SU-DHL-6 (cell line): Measurements from ENCODE around the gene KRT77.

Experiments used
- H2AFZ ChIP-seq: fragments of 200-600 bp; sonication (generic); 2 replicates; pipeline ENCODE4 v1.6.1; 2014; ENCODE audit warnings: low read depth, mild to moderate bottlenecking, moderate library complexity, mixed read lengths, antibody characterized with exemption, low read length; ENCODE audit not compliant: severe bottlenecking
- H3F3A ChIP-seq: fragments of 200-600 bp; shearing (Covaris generic); 2 replicates; pipeline ENCODE4 v1.6.0; 2016; ENCODE audit warnings: antibody characterized with exemption, mild to moderate bottlenecking; ENCODE audit not compliant: insufficient read depth
- H3K27ac ChIP-seq: fragments of 200-600 bp; sonication (generic); 2 replicates; pipeline ENCODE4 v1.5.1; 2016; ENCODE audit warnings: low read depth, mild to moderate bottlenecking, low read length, moderate library complexity, mixed read lengths
- H3K27me3 ChIP-seq: fragments of 200-600 bp; sonication (generic), shearing (Covaris generic); 2 replicates; pipeline ENCODE4 v1.6.0; 2014; ENCODE audit warnings: mild to moderate bottlenecking, low read length
- H3K36me3 ChIP-seq: fragments of 200-600 bp; sonication (generic); 2 replicates; pipeline ENCODE4 v1.6.1; 2014; ENCODE audit warnings: mild to moderate bottlenecking, low read length, mixed read lengths
- H3K4me2 ChIP-seq: fragments of 300-600, 200-600 bp; shearing (Covaris generic), sonication (generic); 2 replicates; pipeline ENCODE4 v1.6.0; 2014; ENCODE audit warnings: low read length, low read depth, mild to moderate bottlenecking; ENCODE audit not compliant: poor library complexity, severe bottlenecking
- H3K4me3 ChIP-seq: fragments of 200-600 bp; sonication (generic); 2 replicates; pipeline ENCODE4 v1.5.1; 2014; ENCODE audit warnings: antibody characterized with exemption, low read length, mild to moderate bottlenecking, mixed read lengths; ENCODE audit not compliant: insufficient read depth, poor library complexity, severe bottlenecking
- H3K79me2 ChIP-seq: fragments of 200-600 bp; sonication (generic); 2 replicates; pipeline ENCODE4 v1.6.1; 2014; ENCODE audit warnings: mild to moderate bottlenecking, low read length, moderate library complexity; ENCODE audit not compliant: insufficient read depth
- H3K9ac ChIP-seq: fragments of 200-600 bp; sonication (generic); 2 replicates; pipeline ENCODE4 v1.7.0; 2014; ENCODE audit warnings: mild to moderate bottlenecking, low read length
- H3K9me2 ChIP-seq: fragments of 200-600 bp; sonication (generic); replicated peaks from 2 replicates; pipeline ENCODE4 v1.6.1; 2014; ENCODE audit warnings: low read length; ENCODE audit not compliant: insufficient read depth
- H3K9me3 ChIP-seq: fragments of 200-600 bp; sonication (generic); 2 replicates; pipeline ENCODE4 v1.6.1; 2014; ENCODE audit warnings: low read length, mixed read lengths; ENCODE audit not compliant: insufficient read depth
- H4K20me1 ChIP-seq: fragments of 200-600 bp; sonication (generic); 2 replicates; pipeline ENCODE4 v1.6.1; 2014; ENCODE audit warnings: low read depth, mild to moderate bottlenecking, antibody characterized with exemption, low read length, moderate library complexity, mixed read lengths
- EZH2phosphoT487 ChIP-seq: fragments of 200-600 bp; sonication (generic), shearing (Covaris generic); conservative IDR thresholded peaks from 2 replicates; pipeline ENCODE4 v1.6.1; 2018; ENCODE audit warnings: mild to moderate bottlenecking, antibody characterized with exemption, low read length, moderate library complexity, mixed read lengths
- TF ChIP-seq, protein P1 (sequence below): fragments of 200-600 bp; sonication (generic); IDR thresholded peaks from one replicate; pipeline ENCODE4 v1.5.1; 2017; ENCODE audit warnings: antibody characterized with exemption, mild to moderate bottlenecking, low read length, moderate library complexity; ENCODE audit not compliant: insufficient read depth, poor library complexity, severe bottlenecking

Gene KRT77

DNA sequence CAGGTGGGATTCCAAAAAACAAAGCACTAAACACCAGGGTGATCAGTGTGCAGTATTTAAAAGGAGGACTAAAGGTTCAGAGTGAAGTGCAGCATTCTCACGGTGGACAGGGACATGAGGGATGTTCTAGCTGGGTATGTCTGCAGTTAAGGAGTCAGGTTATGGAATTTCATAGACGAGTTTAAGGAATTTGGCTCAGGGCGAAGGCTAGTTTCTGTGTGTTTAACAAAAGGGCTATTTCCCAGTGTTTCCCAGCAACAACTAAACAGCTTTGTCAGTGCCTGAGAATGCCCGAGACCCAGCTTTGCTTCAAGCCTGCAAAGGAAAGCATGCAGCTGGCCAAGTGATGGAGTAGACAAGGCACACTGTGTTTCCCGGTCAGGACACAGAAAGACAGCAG is 30.1 kb downstream of the KRT77 start:
- H4K20me1 ChIP-seq: no peaks in the 10 kb centered on the region
- no peaks in the 10 kb centered on the region for H3K36me3 ChIP-seq
- no peak overlapping the region for H3K27ac ChIP-seq
- no peak overlapping the region for H3K4me3 ChIP-seq
- H3K9me3 ChIP-seq: no peaks in the 10 kb centered on the region
- TF ChIP-seq, protein P1, sequence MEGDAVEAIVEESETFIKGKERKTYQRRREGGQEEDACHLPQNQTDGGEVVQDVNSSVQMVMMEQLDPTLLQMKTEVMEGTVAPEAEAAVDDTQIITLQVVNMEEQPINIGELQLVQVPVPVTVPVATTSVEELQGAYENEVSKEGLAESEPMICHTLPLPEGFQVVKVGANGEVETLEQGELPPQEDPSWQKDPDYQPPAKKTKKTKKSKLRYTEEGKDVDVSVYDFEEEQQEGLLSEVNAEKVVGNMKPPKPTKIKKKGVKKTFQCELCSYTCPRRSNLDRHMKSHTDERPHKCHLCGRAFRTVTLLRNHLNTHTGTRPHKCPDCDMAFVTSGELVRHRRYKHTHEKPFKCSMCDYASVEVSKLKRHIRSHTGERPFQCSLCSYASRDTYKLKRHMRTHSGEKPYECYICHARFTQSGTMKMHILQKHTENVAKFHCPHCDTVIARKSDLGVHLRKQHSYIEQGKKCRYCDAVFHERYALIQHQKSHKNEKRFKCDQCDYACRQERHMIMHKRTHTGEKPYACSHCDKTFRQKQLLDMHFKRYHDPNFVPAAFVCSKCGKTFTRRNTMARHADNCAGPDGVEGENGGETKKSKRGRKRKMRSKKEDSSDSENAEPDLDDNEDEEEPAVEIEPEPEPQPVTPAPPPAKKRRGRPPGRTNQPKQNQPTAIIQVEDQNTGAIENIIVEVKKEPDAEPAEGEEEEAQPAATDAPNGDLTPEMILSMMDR: no peak
- H3K27me3 ChIP-seq: no peaks in the 10 kb centered on the region
- no peak overlapping the region for H3K9ac ChIP-seq
- no peaks in the 10 kb centered on the region for H3F3A ChIP-seq
- H2AFZ ChIP-seq: no peak overlapping the region
- H3K9me2 ChIP-seq: no peaks in the 10 kb centered on the region
- H3K4me2 ChIP-seq: no peak overlapping the region
- no peaks in the 10 kb centered on the region for H3K79me2 ChIP-seq

DNA sequence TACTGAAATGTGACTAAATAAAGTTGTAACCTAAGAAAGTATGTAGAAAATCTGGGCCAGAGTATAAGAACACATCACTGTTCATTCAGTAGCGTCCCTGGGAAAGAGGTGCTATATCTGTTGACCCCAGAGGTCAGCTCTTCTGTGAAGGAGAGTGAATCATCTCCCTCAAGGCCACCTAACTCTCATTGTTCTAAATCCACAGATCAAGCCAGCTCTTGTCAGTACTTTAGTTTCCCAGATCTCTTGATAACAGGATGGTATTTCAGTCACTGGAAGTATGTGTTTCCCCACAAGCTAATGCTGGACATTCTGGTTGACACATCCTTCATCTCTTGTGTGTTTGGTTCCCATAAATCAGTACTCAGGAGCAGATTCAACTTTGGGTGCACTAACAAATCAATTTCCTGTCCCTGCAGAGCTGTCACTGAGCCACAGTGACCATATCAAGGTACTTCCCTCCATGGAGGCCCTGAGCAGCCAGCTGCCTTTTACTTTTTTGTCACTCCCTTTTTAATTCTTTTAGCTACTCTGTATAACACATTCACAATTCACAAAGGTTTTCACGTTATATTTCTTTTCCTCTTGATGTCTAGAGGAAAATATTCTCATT is 30.9 kb downstream of the KRT77 start:
- no peak overlapping the region for H3K9ac ChIP-seq
- no peaks in the 10 kb centered on the region for H3K9me3 ChIP-seq
- H3K27me3 ChIP-seq: no peaks in the 10 kb centered on the region
- no peaks in the 10 kb centered on the region for H3K79me2 ChIP-seq
- no peaks in the 10 kb centered on the region for H4K20me1 ChIP-seq
- H3K36me3 ChIP-seq: no peaks in the 10 kb centered on the region
- TF ChIP-seq, protein P1: no peak
- TF ChIP-seq EZH2phosphoT487: no peak
- no peak overlapping the region for H2AFZ ChIP-seq
- H3K4me3 ChIP-seq: no peak overlapping the region
- H3F3A ChIP-seq: no peaks in the 10 kb centered on the region
- H3K27ac ChIP-seq: no peak overlapping the region
- no peaks in the 10 kb centered on the region for H3K9me2 ChIP-seq
- no peak overlapping the region for H3K4me2 ChIP-seq

DNA sequence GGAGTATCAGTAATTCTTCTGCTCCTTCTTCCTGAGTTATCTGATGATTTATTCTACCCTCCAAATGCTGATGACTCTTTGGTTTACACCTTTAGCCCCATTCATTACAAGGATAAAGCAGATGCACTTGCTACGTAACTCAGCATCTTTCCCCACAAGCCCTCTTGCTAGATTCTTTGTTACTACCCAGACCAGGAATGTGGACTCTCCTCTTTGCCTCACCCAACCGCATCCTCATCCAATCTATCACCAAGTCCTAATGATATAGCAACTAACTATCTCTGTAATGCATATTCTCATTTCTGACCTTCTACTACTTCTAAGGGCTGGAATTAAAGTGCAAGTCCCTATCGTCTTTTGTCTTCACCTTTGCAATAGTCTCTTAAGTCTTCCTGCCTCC is 32.4 kb downstream of the KRT77 start:
- Histone ChIP-seq H3F3A (no peaks in the 10 kb centered on the region), H3K4me3 (no peak overlapping the region), H3K9me3 (no peaks in the 10 kb centered on the region), H3K36me3 (no peaks in the 10 kb centered on the region), H2AFZ (no peak overlapping the region), H3K79me2 (no peaks in the 10 kb centered on the region), H3K9ac (no peak overlapping the region), H3K9me2 (no peaks in the 10 kb centered on the region), H4K20me1 (no peaks in the 10 kb centered on the region), H3K27ac (no peak overlapping the region), H3K4me2 (no peak overlapping the region), H3K27me3 (no peaks in the 10 kb centered on the region)
- TF ChIP-seq, protein P1: no peak
- no peak for TF ChIP-seq EZH2phosphoT487
